A549 (cell line): ENCODE measurements around the gene GKN1.
"Not testable (repeated sequence)": the region's sequence is repeated elsewhere in the genome, so short reads cannot be mapped to it uniquely, and the experiment has no call there.

Experiments used
- CEBPB ChIP-seq, 2 experiments: fragments of >200 bp in 1 of 2; sonication (Bioruptor Twin) in 1 of 2; formaldehyde crosslinking in 1 of 2; IDR thresholded peaks; 2 replicates each; pipeline ENCODE4 v1.6.1; 2012 to 2016
- EP300 ChIP-seq, 2 experiments: fragments of >200 bp; sonication (Bioruptor Twin); formaldehyde crosslinking; IDR thresholded peaks; 2 replicates in 1 of 2; 3 replicates in 1 of 2; pipeline ENCODE4 v1.6.1; 2016 to 2017
- ESRRA ChIP-seq: fragments of 150-350 bp; IDR thresholded peaks from 2 replicates; pipeline ENCODE4 v1.6.1; 2014; ENCODE audit warnings: mild to moderate bottlenecking, low read length, borderline replicate concordance
- HDAC2 ChIP-seq: fragments of 200-600 bp; sonication (generic); IDR thresholded peaks from 2 replicates; pipeline ENCODE4 v1.6.1; 2016
- MYC ChIP-seq: IDR thresholded peaks from 2 replicates; pipeline ENCODE4 v1.6.1; 2012; ENCODE audit warnings: mild to moderate bottlenecking, inconsistent platforms, low read length, improper control_type of control experiment, borderline replicate concordance
- POLR2A ChIP-seq: IDR thresholded peaks from 2 replicates; pipeline ENCODE4 v1.6.1; 2012; ENCODE audit warnings: mild to moderate bottlenecking, low read length
- SREBF2 ChIP-seq: fragments of 450-650 bp; IDR thresholded peaks from 2 replicates; pipeline ENCODE4 v1.6.1; 2014; ENCODE audit warnings: mild to moderate bottlenecking, moderate library complexity
- TF ChIP-seq, protein P1 (sequence below): fragments of >200 bp; sonication (Bioruptor Twin); formaldehyde crosslinking; IDR thresholded peaks from 3 replicates; pipeline ENCODE4 v1.5.1; 2016
- TF ChIP-seq, protein P2 (sequence below): fragments of 200-600 bp; sonication (generic); IDR thresholded peaks from 2 replicates; pipeline ENCODE4 v1.6.1; 2016; ENCODE audit warnings: antibody characterized with exemption, mild to moderate bottlenecking, moderate library complexity

DNA sequence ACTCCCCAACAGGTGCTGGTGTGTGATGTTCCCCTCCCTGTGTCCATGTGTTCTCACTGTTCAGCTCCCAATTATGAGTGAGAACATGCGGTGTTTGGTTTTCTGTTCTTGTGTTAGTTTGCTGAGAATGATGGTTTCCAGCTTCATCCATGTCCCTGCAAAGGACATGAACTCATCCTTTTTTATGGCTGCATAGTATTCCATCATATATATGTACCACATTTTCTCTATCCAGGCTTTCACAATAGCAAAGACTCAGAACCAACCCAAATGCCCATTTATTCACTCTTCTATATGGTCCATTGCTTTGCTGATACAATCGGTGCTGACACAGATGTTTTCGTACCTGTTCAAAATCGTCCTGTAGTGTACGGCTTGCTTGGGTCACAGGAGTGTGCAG, 19.0 kb upstream of the GKN1 start:
- TF ChIP-seq, protein P1, sequence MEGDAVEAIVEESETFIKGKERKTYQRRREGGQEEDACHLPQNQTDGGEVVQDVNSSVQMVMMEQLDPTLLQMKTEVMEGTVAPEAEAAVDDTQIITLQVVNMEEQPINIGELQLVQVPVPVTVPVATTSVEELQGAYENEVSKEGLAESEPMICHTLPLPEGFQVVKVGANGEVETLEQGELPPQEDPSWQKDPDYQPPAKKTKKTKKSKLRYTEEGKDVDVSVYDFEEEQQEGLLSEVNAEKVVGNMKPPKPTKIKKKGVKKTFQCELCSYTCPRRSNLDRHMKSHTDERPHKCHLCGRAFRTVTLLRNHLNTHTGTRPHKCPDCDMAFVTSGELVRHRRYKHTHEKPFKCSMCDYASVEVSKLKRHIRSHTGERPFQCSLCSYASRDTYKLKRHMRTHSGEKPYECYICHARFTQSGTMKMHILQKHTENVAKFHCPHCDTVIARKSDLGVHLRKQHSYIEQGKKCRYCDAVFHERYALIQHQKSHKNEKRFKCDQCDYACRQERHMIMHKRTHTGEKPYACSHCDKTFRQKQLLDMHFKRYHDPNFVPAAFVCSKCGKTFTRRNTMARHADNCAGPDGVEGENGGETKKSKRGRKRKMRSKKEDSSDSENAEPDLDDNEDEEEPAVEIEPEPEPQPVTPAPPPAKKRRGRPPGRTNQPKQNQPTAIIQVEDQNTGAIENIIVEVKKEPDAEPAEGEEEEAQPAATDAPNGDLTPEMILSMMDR, result not testable (repeated sequence)
- not testable (repeated sequence) for TF ChIP-seq SREBF2; POLR2A; MYC; ESRRA; CEBPB (IDR thresholded peaks at IDR 0.05); EP300 (IDR thresholded peaks at IDR 0.05); HDAC2
- TF ChIP-seq, protein P2, sequence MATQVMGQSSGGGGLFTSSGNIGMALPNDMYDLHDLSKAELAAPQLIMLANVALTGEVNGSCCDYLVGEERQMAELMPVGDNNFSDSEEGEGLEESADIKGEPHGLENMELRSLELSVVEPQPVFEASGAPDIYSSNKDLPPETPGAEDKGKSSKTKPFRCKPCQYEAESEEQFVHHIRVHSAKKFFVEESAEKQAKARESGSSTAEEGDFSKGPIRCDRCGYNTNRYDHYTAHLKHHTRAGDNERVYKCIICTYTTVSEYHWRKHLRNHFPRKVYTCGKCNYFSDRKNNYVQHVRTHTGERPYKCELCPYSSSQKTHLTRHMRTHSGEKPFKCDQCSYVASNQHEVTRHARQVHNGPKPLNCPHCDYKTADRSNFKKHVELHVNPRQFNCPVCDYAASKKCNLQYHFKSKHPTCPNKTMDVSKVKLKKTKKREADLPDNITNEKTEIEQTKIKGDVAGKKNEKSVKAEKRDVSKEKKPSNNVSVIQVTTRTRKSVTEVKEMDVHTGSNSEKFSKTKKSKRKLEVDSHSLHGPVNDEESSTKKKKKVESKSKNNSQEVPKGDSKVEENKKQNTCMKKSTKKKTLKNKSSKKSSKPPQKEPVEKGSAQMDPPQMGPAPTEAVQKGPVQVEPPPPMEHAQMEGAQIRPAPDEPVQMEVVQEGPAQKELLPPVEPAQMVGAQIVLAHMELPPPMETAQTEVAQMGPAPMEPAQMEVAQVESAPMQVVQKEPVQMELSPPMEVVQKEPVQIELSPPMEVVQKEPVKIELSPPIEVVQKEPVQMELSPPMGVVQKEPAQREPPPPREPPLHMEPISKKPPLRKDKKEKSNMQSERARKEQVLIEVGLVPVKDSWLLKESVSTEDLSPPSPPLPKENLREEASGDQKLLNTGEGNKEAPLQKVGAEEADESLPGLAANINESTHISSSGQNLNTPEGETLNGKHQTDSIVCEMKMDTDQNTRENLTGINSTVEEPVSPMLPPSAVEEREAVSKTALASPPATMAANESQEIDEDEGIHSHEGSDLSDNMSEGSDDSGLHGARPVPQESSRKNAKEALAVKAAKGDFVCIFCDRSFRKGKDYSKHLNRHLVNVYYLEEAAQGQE, result not testable (repeated sequence)
